ENCODE data around the gene PPARD.
A peak's percentile ranks its signal among the peaks of the same experiment; 100 is the strongest.

DNA sequence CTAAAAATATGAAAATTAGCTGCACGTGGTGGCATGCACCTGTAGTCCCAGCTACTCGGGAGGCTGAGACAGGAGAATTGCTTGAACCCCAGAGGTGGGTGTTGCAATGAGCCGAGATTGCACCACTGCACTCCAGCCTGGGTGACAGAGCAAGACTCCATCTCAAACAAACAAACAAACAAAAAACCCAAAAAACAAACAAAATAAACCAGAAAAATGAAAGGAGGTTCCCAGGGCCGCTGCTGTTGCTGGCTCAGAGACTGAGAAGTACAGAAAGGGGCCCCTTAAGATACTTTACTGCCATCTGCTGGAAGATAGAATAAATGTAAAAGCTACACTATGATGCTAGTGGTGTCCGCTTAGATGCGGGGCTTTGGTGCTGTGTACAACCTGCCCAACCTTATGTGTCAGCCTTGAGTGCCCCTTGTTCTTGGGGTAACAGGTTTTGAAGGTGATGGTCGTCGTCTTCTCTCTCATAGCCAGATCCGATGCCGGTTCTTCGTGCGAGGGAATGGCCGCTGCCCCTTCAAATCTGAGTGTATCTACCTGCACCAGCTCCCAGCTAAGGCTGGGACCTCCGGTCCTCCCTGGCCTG, 107.0 kb downstream of the PPARD start:
- TF ChIP-seq, protein P1, sequence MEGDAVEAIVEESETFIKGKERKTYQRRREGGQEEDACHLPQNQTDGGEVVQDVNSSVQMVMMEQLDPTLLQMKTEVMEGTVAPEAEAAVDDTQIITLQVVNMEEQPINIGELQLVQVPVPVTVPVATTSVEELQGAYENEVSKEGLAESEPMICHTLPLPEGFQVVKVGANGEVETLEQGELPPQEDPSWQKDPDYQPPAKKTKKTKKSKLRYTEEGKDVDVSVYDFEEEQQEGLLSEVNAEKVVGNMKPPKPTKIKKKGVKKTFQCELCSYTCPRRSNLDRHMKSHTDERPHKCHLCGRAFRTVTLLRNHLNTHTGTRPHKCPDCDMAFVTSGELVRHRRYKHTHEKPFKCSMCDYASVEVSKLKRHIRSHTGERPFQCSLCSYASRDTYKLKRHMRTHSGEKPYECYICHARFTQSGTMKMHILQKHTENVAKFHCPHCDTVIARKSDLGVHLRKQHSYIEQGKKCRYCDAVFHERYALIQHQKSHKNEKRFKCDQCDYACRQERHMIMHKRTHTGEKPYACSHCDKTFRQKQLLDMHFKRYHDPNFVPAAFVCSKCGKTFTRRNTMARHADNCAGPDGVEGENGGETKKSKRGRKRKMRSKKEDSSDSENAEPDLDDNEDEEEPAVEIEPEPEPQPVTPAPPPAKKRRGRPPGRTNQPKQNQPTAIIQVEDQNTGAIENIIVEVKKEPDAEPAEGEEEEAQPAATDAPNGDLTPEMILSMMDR (conservative IDR thresholded peaks at IDR 0.05; ENCODE audit: low read depth, low read length): peak; percentile 68
- TF ChIP-seq EZH2 (IDR thresholded peaks at IDR 0.05; ENCODE audit: borderline replicate concordance, low read depth, low read length, poor library complexity, severe bottlenecking): no peak

Measured in A673 (cell line).